ENCODE measurements around the gene ELFN1.

Gene ELFN1

DNA sequence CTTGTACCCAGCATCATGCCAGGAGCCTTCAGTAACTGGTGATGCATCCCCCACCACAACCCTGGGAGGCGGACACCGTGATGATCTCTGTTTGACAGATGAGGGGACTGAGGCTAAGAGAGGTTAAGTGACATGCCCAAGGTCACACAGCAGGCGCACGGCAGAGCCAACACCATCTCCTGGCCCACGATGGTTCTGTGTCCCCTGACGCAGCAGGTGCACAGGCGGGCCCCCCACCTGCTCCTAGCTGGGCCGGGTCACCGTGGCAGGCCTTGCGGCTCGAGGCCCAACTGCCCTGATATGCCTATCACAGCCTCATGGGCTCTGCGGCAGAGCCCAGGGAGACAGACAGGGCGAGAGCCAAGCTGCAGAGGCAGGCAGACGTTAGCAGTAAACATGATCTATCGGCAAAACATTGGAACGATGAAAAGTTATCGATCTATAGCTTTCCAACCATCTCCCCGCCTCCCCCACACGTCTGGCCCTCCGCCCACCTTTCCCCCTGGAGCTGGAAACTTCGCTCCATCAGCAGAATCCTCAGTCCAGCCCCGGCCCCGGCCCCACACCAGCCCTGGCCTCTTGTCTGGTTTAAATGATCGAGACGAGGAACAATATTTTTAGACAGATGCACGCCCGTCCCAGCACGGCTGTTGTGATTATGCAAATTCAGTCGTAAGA, 65.9 kb downstream of the ELFN1 start:
- DNase-seq (ENCODE audit: low spot score), result no peak
- TF ChIP-seq, protein P1, sequence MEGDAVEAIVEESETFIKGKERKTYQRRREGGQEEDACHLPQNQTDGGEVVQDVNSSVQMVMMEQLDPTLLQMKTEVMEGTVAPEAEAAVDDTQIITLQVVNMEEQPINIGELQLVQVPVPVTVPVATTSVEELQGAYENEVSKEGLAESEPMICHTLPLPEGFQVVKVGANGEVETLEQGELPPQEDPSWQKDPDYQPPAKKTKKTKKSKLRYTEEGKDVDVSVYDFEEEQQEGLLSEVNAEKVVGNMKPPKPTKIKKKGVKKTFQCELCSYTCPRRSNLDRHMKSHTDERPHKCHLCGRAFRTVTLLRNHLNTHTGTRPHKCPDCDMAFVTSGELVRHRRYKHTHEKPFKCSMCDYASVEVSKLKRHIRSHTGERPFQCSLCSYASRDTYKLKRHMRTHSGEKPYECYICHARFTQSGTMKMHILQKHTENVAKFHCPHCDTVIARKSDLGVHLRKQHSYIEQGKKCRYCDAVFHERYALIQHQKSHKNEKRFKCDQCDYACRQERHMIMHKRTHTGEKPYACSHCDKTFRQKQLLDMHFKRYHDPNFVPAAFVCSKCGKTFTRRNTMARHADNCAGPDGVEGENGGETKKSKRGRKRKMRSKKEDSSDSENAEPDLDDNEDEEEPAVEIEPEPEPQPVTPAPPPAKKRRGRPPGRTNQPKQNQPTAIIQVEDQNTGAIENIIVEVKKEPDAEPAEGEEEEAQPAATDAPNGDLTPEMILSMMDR (IDR thresholded peaks at IDR 0.05; ENCODE audit: extremely low read depth, missing control alignments), result no peak

DNA sequence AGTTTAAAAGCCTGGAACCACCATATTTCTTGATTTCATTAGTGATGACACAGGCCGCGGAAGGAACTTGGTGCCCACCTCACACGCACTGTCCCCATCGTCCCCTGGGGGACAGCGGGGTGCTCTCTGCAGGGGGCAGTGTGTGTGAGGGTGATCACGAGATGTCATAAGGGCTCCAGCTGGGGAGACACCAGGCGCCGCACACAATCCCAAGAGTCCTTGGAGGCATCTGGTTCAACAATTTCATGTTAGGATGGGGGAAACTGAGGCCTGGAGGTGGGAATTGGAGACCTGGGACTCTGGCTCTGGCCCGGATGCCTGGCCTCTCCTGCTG, 66.4 kb downstream of the ELFN1 start:
- TF ChIP-seq, protein P1 (IDR thresholded peaks at IDR 0.05; ENCODE audit: extremely low read depth, missing control alignments), result no peak
- DNase-seq (ENCODE audit: low spot score), result no peak

DNA sequence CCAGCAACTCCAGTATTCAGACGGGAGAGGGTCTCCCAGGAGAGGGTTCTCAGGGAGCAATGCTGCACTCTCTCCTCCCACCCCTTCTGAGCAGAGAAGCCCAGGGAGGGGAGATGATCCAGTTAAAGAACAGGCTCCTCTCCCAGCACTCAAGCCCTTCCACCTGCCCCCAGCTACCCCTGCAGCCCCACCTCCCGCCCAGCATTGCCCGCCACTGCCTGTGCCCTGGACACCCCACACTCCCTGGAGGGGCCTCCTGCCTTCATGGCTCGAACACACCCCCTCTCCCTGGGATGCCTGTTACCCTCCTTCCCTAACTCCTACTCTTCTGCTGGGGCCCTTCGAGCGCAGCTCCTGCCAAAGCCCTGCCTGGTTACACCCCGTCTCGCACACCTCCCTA, 66.8 kb downstream of the ELFN1 start:
- TF ChIP-seq, protein P1 (IDR thresholded peaks at IDR 0.05; ENCODE audit: extremely low read depth, missing control alignments), result no peak
- no peak for DNase-seq (ENCODE audit: low spot score)

DNA sequence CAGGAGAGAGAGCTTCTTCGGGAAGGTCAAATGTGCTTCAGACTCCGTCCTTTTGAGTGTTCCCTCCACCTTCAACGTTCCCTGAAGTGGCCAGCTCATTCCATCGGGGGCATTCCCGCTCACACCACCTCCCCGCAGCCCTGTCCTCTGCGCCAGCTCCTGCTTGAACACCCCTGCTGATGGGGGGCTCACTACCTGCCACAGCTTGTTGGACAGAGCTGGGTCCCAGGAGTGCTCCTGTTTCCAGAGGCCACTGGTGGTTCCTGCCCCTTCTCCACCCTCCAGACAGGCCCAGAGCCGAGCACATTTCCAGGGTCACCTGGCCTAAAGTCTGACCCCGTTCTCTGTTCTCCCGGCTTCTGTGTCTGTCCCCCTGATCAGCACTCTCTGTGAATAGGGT, 67.4 kb downstream of the ELFN1 start:
- TF ChIP-seq, protein P1 (IDR thresholded peaks at IDR 0.05; ENCODE audit: extremely low read depth, missing control alignments), result no peak
- no peak for DNase-seq (ENCODE audit: low spot score)

DNA sequence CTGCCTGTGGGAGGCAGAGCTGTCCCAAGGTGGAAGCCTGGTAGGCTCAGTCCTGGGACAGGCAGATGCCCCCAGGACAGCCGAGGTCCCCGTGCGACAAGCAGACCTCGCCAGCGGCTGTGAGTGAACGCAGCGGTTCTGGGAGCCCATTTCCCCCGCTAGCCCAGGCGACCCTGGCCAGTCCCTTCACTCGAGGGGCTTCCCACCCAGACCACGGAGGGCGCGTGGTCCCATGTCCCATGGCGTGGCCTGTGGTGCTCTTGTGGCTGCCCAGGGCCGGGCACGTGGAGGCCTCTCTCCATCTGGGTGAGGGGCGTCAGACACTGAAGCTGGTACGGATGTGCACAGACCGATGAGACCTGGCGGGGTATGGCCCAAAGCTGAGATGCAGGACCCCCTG, 67.9 kb downstream of the ELFN1 start:
- TF ChIP-seq, protein P1 (IDR thresholded peaks at IDR 0.05; ENCODE audit: extremely low read depth, missing control alignments), result no peak
- no peak for DNase-seq (ENCODE audit: low spot score)

DNA sequence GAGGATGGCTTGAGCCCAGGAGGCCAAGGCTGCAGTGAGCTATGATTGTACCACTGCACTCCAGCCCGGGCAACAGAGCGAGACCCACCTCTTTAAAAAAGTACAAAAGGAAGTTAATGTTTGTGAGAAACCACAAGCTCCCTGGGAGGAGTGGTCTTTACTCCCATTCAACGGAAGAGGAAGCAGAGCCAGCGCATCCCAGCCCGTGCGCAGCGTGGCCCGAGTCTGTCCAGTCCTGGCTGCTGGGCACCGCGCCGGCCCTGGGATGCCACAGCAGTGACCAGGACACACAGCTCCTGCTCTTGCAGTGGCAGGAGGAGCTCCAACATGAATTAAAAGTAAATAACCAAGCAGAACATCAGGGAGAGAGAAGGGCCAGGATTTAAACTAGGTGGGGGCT, 68.4 kb downstream of the ELFN1 start:
- TF ChIP-seq, protein P1 (IDR thresholded peaks at IDR 0.05; ENCODE audit: extremely low read depth, missing control alignments), result no peak
- no peak for DNase-seq (ENCODE audit: low spot score)

DNA sequence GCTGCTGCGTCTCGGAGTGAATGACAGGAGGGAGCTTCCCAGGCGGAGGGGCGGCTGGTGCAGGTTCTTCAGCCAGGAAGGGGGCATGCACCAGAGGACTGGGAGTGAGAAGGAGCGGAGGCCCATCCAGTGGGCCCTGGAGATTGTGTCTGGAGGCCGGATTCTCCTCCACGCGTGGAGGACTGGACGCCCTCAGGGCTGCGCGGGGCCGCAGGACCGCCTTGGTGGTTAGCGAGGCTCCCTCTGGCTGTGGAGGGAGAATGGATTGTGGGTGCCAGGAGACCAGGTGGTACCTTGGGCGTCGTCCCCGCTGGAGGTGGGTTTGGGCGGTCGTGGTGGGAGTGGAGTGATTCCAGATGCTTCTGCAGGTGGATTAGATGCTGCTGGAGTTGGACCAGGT, 68.9 kb downstream of the ELFN1 start:
- no peak for DNase-seq (ENCODE audit: low spot score)
- TF ChIP-seq, protein P1 (IDR thresholded peaks at IDR 0.05; ENCODE audit: extremely low read depth, missing control alignments), result no peak
